ELF-1 (cell line): ENCODE results near the gene CAMK2N1.

Experiments
- DNase-seq: peaks from one replicate; pipeline ENCODE4 v3.0.0-alpha.2; 2016; ENCODE audit warnings: low read depth, low spot score

The CAMK2N1 gene

GRCh38 chr1:20479840-20480239 lies 6.2 kb downstream of the CAMK2N1 start:
- no peak for DNase-seq

DNA sequence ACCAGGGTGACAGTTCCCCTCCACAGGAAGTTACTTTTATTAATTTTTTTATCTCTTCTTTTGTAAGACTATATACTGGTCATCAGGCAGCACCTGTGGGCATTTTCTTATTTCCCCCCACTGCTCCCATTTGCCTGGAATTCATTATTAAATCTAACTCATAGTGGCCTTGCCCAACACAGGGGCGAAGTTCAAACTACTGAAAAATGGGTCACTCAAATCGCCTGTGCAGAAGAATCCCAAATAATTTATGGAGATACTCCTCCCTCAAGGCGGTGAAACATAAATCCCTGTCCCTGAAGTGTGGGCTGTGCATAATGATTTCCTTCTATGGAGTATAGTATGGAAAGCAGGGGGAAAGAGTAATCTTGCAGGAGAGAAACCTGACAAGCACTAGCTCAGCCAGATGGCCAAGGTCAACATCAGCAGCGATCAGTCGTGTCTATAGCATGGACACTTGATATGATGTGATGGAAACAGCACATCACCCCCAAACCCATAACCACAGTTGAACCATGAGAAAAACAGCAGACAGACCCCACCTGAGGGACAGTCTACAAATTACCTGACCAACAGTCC lies 7.9 kb downstream of the CAMK2N1 start:
- no peak for DNase-seq

DNA sequence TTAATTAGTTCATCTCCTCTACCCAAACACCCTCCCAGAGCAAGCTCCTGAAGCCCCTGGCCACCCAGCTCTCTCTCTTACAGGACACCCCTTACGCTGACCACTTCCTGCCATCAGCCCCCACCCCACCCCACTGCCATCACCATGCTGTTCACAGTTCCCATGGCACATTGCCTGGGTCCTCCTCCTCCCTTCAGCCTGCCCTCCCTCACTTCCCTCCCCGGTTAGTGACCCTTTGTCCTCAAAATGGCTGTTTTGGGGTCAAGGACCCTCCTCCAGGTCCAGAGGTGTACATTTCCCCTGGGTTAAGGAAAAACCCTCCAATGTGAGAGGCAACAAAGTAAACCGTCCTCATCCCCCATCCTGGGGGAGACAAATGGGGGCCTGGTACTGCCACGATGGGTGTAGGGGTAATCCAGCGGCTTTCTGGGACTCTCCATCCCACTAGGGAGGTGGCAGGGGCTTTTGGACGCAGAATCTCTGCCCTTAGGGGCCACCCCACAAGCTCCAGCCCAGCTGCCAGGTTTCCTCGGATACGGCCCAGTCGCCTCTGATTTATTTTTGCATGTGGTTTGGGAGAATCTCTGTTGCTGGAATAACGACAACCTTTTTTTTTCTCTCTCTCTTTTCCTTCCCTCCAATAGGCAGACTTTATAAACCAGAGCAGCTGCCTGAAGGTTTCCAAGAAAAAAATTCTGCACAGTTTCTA lies 8.5 kb downstream of the CAMK2N1 start:
- no peak for DNase-seq

DNA sequence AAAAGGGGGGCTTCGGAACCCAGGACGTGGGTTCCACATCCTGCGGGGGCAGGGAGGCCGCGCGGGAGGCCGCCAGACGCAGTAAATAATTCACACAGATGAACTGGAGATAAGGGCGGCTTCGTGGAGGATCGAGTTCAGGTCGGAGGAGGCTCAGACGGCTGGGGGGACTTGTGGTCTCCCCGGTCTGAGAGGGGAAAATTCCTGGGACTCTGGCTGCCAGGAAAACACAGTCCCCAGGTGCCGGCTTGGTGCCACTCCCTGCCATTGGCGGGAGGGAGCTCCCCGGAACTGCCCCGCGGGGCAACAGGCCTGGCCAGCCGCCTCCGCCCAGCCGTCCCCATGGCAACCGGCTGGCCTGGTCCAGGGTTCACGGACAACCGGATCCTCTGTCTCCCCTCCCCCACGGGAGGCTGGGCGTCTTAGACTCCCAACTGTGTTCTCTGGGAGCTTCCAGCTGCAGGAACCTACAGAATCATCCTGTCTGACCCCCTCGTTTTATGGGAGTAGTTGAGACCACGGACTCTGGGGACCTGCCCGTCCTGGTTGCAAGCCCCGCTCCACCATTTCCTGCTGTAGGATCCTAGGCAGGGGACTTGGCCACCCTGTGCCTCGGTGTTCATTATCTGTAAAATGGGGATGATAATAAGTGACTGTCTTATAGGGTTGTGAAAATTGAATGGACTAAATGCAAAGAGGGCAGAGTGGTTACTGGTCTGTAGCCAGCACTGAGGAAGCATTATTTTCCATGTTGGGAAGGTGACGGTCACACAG lies 9.6 kb downstream of the CAMK2N1 start:
- peak; percentile 83 for DNase-seq

GRCh38 chr1:20474996-20475395 lies 11.0 kb downstream of the CAMK2N1 start:
- DNase-seq: no peak

GRCh38 chr1:20474333-20474975 lies 11.6 kb downstream of the CAMK2N1 start:
- no peak for DNase-seq

GRCh38 chr1:20473894-20474293 lies 12.1 kb downstream of the CAMK2N1 start:
- no peak for DNase-seq

DNA sequence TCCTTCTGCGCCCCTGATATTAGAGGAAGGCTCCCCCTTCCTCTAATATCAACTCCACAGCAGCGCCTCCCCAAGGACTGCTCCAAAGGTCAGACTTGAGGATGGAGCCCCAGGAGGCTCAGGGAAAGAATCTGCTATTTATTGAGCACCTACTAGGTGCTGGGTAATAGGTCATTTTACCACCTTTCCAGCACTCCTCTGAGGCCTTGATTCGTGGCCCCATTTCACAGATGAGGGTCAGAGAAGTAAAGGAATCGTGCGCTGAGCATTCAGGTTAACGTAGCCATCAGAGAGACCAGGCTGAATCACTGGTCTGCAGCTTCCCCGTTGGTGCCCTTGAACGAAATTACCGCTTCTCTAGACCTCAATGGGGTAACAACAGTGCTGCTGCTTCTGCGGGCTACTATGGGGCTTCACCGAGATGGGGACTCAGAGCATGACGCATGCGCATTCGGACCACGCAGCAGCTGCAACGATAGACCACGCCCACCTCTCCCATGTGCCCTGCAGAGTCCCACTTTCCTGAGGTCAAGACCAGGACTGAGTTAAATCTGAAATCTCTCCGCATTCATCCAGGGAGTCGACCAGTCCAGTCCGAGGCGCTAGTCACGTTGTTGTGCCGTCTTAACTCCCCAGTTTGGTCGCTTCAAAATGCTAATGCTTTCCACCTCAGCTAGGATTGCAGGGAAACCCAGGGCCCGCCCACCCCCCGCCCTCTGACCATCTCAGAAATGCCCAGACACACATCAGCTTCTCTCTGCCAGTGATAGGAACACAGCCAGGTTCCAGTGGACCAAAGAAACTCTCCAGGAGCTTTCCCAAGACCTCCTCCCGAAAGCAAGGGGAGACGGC lies 12.9 kb downstream of the CAMK2N1 start:
- peak; percentile 84 for DNase-seq

DNA sequence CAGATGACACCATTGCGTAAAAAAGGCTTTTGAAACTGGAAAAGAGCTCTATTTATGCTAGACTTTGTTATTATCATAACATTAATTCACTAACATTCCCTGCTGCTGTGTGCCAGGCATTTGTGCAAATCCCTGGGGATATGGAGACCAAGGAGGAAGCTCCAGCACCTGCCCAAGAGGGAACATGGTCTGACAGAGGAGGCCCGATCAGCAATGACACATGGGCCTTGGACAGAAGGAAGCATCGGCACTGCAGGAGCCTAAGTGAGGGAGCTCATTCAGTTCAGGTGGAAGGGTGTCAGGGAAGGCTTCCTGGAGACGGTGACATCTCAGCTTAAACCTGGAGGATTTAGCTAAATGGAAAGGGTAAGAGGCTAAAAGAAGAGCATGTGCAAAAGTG lies 13.9 kb downstream of the CAMK2N1 start:
- DNase-seq: no peak

DNA sequence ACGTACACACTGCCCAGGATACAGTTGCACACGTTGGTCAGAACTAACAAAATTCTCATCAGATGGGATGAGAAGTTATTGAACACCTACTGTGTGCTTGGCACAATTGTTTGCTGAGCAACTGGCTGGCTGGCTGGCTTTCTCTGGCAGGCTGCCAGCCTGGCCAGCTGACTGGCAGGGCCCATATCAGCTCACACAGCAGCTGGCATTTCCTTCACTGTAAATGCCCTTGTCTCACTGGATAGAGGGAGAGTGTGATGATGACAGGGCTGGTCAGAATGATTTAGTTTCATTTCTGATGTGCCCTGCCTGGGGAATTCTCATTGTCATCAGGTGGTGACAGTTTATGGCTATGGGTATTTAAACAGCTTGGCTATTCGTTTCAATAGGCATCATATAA lies 15.8 kb downstream of the CAMK2N1 start:
- no peak for DNase-seq

- no peak for DNase-seq
Measured at GRCh38 chr1:20469406-20470076, 16.5 kb downstream of the CAMK2N1 start.

- no peak for DNase-seq
Measured at GRCh38 chr1:20466273-20466672, 19.7 kb downstream of the CAMK2N1 start.

DNA sequence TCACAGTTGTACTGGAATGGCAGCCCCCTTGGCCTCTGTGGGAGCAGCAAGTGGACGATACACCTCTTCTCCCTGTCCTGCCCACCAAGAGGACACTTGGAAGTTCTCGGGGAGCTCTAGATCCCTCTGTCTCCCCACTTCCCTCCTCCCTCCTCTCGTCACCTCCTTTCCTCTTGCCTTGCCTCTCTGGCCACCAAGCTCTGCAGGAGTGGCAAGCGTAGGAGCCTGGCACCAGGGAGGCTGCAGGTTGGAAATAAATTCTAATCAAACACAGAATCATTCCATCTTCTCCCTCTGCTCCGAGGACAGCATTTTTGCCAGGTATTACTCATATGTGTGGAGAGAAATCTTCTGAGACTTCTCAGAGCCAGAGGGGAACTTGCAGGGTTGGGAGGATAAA lies 20.8 kb downstream of the CAMK2N1 start:
- no peak for DNase-seq

DNA sequence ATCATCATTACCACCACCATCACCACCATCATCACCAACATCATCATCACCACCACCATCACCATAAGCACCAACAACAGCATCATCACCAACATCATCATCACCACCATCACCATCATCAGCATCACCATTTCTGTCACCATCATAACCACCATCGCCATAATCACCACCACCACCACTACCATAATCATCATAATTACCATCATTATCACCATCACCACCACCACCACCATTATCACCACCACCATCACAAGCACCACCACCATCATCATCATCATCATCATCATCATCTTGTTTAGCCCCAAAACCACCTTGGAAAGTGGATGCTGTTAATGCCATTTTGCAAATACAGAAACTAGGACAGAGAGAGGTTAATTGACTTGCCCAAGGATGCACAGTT lies 22.5 kb downstream of the CAMK2N1 start:
- DNase-seq: no peak

DNA sequence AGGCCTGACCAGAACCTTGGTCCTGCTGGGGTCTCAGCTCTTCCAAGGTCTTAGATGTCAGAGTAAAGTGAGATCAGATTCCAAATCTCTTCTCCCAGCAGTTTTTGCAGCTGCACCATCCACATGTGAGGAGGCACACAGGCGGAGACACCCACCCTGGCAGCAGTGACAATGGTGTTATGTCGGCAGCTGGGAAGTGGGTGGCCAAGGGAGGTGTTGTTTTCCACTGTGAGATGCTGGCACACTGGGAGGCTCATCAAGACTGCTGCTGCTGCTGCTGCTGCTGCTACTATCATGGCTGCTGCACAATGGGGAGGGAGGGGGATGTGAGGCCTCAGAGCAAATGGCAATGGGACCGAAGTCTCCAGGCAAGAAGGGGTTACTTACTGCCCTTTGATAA lies 23.6 kb downstream of the CAMK2N1 start:
- DNase-seq: no peak

DNA sequence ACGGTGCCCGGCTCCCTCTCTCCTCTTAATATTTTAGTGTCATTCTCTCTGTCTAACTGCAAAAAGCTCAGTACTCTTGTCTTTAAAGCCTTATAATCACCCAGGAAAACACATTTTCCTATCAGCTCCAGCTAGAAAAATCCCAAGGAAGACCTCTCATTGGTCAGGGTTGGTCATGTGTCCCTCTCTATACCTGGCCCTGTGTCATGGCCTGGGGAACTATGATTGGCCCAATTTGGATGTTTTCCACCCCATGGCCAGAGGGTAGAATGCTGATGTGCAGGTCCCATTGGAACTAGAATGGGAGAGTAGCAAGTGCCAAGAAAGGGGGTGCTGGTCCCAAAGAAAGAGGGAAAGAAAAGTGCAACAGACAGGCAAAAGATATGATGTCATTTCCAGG lies 27.3 kb downstream of the CAMK2N1 start:
- no peak for DNase-seq

- DNase-seq: no peak
Measured at GRCh38 chr1:20454004-20454403, 32.0 kb downstream of the CAMK2N1 start.

DNA sequence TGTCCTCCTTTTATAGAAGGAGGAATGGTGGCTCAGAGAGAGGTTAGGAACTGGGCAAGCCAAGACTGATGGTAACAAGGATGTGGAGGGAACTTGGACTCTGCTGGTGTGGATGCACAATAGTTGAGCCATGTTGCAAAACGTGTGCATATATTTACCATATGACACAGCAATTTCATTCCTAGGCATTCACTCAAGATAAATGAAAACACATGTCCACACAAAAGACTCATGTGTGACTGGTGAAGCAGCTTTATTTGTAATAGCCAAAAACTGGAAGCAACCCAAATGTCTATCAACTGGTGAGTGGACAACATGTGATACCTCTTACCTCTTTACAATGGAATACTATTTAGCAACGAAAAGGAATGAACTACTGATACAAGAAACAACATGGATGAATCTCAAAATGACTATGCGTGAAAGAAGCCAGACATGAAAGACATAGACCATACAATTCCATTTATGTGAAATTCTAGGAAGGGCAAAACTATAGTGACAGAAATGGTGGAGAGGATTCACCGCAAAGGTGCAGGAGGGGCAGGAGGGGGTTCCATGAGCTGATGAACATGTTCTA lies 36.2 kb downstream of the CAMK2N1 start:
- no peak for DNase-seq

GRCh38 chr1:20448671-20449071 lies 37.3 kb downstream of the CAMK2N1 start:
- DNase-seq: no peak

GRCh38 chr1:20447794-20448193 lies 38.2 kb downstream of the CAMK2N1 start:
- no peak for DNase-seq

DNA sequence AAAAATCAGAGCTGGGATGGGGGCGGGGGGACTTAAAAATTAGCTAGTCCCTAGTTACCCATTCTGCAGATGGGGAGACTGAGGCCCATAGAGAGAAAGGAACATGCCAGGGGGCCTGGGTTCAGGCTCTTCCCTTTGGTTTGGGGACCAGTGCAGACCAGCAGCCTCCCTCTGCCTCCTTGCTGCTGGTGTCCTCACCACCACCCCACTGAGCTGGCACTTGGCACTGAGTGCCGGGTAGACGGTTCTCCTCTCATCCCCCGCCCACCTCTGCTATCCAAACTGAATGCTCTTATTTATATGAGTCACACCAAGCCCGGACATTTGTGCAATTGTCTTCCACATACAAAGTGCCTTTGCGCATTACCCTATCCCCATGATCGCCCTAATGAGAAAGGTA lies 39.2 kb downstream of the CAMK2N1 start:
- DNase-seq: no peak
